Stimulated activated naive CD8-positive, alpha-beta T cell treated with anti-CD3 and anti-CD28 coated beads, Interleukin-15, Interleukin-2, amounts not matched to agents 100 ng/mL and 50 ng/mL, for 24 hours (primary cell): ENCODE results near the gene RPL21.

Experiments
- H3K27ac Mint-ChIP-seq: one replicate; pipeline ENCODE4 v1.8.0; 2021; ENCODE audit warnings: mild to moderate bottlenecking, mixed read lengths
- H3K27me3 Mint-ChIP-seq: one replicate; pipeline ENCODE4 v1.8.0; 2021; ENCODE audit warnings: mixed read lengths
- H3K36me3 Mint-ChIP-seq: one replicate; pipeline ENCODE4 v1.8.0; 2021; ENCODE audit warnings: low read depth, mixed read lengths
- H3K4me1 Mint-ChIP-seq: one replicate; pipeline ENCODE4 v1.8.0; 2021; ENCODE audit warnings: low read depth, mixed read lengths
- H3K4me3 Mint-ChIP-seq: one replicate; pipeline ENCODE4 v1.8.0; 2021; ENCODE audit warnings: mild to moderate bottlenecking, mixed read lengths
- H3K9me3 Mint-ChIP-seq: one replicate; pipeline ENCODE4 v1.8.0; 2021; ENCODE audit warnings: mixed read lengths

RPL21 gene

GRCh38 chr13:27236478-27236877 lies 14.9 kb upstream of the RPL21 start:
- Mint-ChIP-seq H3K27me3 (no peaks in the 10 kb centered on the region), H3K36me3 (peaks cover 18% of the 10 kb centered on the region), H3K27ac (no peak overlapping the region), H3K9me3 (peaks cover 11% of the 10 kb centered on the region), H3K4me3 (no peak overlapping the region), H3K4me1 (no peaks in the 10 kb centered on the region)

DNA sequence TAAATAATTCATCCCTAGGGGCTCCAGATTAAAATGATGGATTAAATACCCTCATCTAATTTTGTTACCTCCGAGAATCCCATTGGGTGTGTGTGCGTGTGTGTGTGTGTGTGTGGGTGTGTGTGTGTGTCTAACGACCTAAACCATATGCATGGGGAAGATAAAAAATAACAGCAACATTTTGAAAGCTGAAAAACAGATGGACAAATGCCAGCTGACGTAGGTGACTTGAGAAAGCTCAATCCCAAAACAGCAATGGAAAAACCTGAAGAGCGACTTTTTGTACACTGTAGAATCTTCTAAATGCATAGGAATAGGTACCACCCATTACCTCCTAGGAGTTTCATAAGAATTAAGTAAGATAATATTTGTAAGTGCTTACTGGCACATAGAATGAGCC lies 8.7 kb upstream of the RPL21 start:
- H3K9me3 Mint-ChIP-seq = no peaks in the 10 kb centered on the region
- no peak overlapping the region for H3K4me3 Mint-ChIP-seq
- H3K4me1 Mint-ChIP-seq = peaks cover 1% of the 10 kb centered on the region
- peaks cover 25% of the 10 kb centered on the region for H3K36me3 Mint-ChIP-seq
- H3K27me3 Mint-ChIP-seq = no peaks in the 10 kb centered on the region
- H3K27ac Mint-ChIP-seq = no peak overlapping the region

DNA sequence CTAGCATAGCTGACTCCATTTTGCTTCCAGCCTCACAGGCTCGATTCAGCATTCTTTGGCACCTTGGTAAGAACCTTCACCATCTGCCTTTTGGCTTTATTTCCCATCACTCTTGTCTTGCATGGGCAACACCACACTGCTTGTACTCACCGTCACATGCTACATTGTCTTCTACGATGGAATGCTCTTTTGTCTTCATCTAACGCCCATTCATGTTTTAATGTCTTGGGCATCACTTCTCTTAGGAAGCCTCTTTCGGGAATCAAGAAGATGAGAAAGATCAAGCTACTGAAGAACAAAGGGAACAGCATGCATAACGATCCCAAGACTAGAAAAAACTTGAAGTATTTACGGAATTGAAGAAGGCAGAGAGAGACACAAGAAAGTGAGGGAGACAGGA lies 5.7 kb upstream of the RPL21 start:
- Mint-ChIP-seq H3K4me3 (no peak overlapping the region), H3K27me3 (no peaks in the 10 kb centered on the region), H3K9me3 (no peaks in the 10 kb centered on the region), H3K36me3 (peaks cover 29% of the 10 kb centered on the region), H3K27ac (no peak overlapping the region), H3K4me1 (peaks cover 21% of the 10 kb centered on the region)

DNA sequence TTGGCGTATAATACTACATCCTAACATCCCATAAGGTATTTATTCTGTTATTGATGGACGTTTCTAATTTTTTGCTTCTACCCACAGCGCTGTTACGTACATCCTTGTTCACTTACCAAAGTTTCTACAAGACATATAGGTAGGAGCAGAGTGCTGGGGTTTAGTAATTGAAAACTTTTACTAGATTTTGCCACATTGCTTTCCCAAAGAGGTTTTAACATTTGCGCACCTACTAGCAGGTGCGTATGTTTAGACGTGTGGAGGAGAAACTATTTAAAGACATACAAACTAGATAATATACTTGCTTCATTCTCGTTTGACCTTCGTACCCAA lies 559 bp upstream of the RPL21 start:
- Mint-ChIP-seq H3K36me3 (peaks cover 48% of the 10 kb centered on the region), H3K4me1 (peaks cover 63% of the 10 kb centered on the region), H3K27ac (peak overlapping the region; percentile 99), H3K4me3 (peak overlapping the region; percentile 98), H3K27me3 (no peaks in the 10 kb centered on the region), H3K9me3 (no peaks in the 10 kb centered on the region)

DNA sequence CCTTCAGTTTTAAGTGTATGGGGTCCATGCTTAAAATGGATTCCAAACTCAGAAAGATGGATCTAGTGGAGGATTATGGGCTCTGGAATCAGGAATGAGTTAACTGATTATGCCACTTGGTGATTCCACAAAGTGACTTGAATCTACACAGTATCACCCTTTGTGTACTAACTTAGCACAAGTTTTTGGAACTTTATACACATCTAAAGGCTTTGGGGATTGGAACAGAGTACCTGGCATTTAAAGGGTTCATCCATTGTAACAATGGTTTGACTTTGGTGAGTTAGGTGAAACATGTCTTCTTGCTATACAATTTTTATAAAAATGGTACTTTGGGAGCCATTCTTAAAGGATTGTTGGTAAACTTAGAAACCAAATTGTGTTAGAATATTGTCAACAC lies 1.1 kb downstream of the RPL21 start:
- peaks cover 64% of the 10 kb centered on the region for H3K36me3 Mint-ChIP-seq
- peak overlapping the region; percentile 98 for H3K4me3 Mint-ChIP-seq
- peak overlapping the region; percentile 99 for H3K27ac Mint-ChIP-seq
- peaks cover 79% of the 10 kb centered on the region for H3K4me1 Mint-ChIP-seq
- H3K9me3 Mint-ChIP-seq = no peaks in the 10 kb centered on the region
- no peaks in the 10 kb centered on the region for H3K27me3 Mint-ChIP-seq

- H3K9me3 Mint-ChIP-seq = no peaks in the 10 kb centered on the region
- H3K27ac Mint-ChIP-seq = peak overlapping the region; percentile 48
- H3K4me1 Mint-ChIP-seq = peaks cover 95% of the 10 kb centered on the region
- no peaks in the 10 kb centered on the region for H3K27me3 Mint-ChIP-seq
- H3K4me3 Mint-ChIP-seq = peak overlapping the region; percentile 35
- H3K36me3 Mint-ChIP-seq = peaks cover 86% of the 10 kb centered on the region
Measured at GRCh38 chr13:27257233-27257568, 5.8 kb downstream of the RPL21 start.

- peaks cover 84% of the 10 kb centered on the region for H3K36me3 Mint-ChIP-seq
- H3K4me1 Mint-ChIP-seq = peaks cover 97% of the 10 kb centered on the region
- peak overlapping the region; percentile 26 for H3K4me3 Mint-ChIP-seq
- no peaks in the 10 kb centered on the region for H3K9me3 Mint-ChIP-seq
- peak overlapping the region; percentile 53 for H3K27ac Mint-ChIP-seq
- H3K27me3 Mint-ChIP-seq = no peaks in the 10 kb centered on the region
Measured at GRCh38 chr13:27257648-27258253, 6.4 kb downstream of the RPL21 start.

- H3K36me3 Mint-ChIP-seq = peaks cover 76% of the 10 kb centered on the region
- H3K27ac Mint-ChIP-seq = peak overlapping the region; percentile 53
- H3K27me3 Mint-ChIP-seq = no peaks in the 10 kb centered on the region
- no peaks in the 10 kb centered on the region for H3K9me3 Mint-ChIP-seq
- H3K4me1 Mint-ChIP-seq = peaks cover 94% of the 10 kb centered on the region
- no peak overlapping the region for H3K4me3 Mint-ChIP-seq
Measured at GRCh38 chr13:27258637-27259386, 7.5 kb downstream of the RPL21 start.

DNA sequence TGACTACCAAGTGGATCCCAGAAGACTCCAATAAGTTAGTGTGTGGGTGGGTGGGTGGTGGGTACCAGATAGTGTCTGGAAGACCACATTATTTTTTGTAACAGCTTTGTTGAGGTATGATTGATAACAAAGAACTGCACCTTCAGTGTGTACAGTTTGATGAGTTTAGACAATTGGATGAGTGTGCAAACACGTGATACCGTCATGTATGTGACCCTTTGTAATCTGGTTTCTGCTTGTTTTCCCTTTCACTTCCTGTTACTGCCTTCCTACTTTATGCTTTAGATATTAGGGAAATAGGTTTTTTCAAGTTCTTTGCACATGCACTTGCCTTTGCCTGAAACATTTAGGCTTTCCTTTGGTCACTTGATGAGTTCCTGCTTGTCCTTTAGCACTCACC lies 8.5 kb downstream of the RPL21 start:
- peak overlapping the region; percentile 53 for H3K27ac Mint-ChIP-seq
- no peaks in the 10 kb centered on the region for H3K27me3 Mint-ChIP-seq
- H3K4me3 Mint-ChIP-seq = no peak overlapping the region
- no peaks in the 10 kb centered on the region for H3K9me3 Mint-ChIP-seq
- H3K4me1 Mint-ChIP-seq = peaks cover 91% of the 10 kb centered on the region
- peaks cover 70% of the 10 kb centered on the region for H3K36me3 Mint-ChIP-seq

DNA sequence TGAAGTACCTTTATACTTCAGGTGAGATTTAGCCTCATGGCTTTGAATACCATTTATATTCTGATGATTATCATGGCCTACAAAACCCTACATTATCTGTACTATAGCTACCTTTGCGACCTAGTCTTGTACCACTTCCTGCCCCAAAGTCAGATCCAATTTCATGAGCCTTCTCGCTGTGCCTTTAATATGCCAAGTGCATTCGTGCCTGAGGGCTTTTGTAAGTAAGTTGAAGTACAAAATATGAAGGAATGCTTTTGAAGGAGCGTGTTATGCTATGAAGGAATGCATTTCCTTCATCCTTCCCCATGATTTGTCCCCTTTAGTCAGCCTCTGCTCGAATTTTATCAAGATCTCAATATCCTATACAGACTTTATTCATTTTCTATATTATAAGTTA lies 10.0 kb downstream of the RPL21 start:
- H3K27me3 Mint-ChIP-seq = no peaks in the 10 kb centered on the region
- no peaks in the 10 kb centered on the region for H3K9me3 Mint-ChIP-seq
- H3K27ac Mint-ChIP-seq = peak overlapping the region; percentile 23
- H3K4me1 Mint-ChIP-seq = peaks cover 79% of the 10 kb centered on the region
- H3K4me3 Mint-ChIP-seq = no peak overlapping the region
- peaks cover 58% of the 10 kb centered on the region for H3K36me3 Mint-ChIP-seq

DNA sequence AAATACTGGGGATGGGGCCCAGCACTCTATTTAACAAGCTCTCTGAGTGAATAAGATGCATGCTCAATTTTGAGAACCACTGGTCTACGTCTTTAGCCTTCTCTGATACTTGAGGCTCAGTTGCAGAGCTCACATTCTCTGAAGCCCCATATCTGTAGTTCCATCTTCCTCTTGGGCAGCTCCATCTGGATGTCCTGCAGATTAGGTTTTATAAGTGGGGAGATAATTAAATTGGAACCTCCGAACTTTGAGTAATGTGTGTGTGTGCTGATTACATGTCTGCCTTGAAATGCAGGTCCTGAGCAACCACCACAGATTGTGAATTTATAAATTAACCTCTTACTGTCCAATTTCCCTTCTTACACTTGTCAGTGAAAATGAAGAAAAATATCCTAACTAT lies 12.1 kb downstream of the RPL21 start:
- peaks cover 70% of the 10 kb centered on the region for H3K4me1 Mint-ChIP-seq

GRCh38 chr13:27264181-27264580 lies 12.8 kb downstream of the RPL21 start:
- Mint-ChIP-seq H3K9me3 (no peaks in the 10 kb centered on the region), H3K27me3 (no peaks in the 10 kb centered on the region), H3K4me1 (peaks cover 62% of the 10 kb centered on the region), H3K27ac (peak overlapping the region; percentile 6), H3K36me3 (peaks cover 30% of the 10 kb centered on the region), H3K4me3 (no peak overlapping the region)

More for the DNA sequence above, 12.1 kb downstream of the RPL21 start:
- Mint-ChIP-seq H3K4me3 (no peak overlapping the region), H3K36me3 (peaks cover 37% of the 10 kb centered on the region), H3K9me3 (no peaks in the 10 kb centered on the region), H3K27ac (no peak overlapping the region), H3K27me3 (no peaks in the 10 kb centered on the region)

- H3K9me3 Mint-ChIP-seq = no peaks in the 10 kb centered on the region
- H3K4me3 Mint-ChIP-seq = no peak overlapping the region
- H3K4me1 Mint-ChIP-seq = peaks cover 57% of the 10 kb centered on the region
- H3K27ac Mint-ChIP-seq = peak overlapping the region; percentile 6
- H3K27me3 Mint-ChIP-seq = no peaks in the 10 kb centered on the region
- peaks cover 25% of the 10 kb centered on the region for H3K36me3 Mint-ChIP-seq
Measured at GRCh38 chr13:27264648-27265047, 13.3 kb downstream of the RPL21 start.

DNA sequence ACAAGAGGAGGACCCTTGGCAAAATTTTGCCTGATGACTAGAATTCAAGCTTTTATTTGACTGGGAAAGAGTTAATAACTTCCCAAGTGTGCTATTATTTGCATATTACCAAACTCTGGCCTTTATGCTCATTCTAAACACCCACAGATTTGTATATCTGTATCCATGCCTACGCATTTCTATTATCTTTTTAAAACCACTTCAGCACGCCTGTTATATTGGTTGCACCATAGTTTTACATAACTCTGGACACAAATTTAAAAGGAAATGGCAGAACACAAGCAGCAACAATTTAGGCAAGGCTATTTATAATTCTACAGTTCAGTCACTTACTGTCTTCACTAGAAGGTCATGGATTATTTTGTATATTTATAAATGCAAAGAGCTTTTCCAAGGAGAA lies 15.6 kb downstream of the RPL21 start:
- H3K4me3 Mint-ChIP-seq = no peak overlapping the region

DNA sequence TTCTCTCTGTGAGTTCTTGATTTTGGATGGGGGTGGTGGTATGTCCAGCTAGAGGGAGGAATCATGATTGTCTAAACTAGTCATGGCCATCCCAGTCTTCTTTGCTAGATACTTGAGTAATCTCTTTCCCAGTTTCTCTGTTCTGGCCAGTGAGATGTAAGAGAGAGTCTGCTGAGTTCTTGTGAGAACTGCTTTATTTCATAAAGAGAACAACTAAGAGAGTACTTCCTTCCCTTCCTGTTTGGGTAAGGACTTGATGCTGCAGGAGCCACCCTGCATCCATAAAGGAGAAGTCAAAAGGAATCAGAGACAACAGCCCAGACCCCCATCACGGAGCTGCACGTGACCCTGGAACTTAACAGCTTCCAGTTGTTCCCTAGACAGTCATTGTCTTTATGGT lies 16.2 kb downstream of the RPL21 start:
- Mint-ChIP-seq H3K36me3 (peaks cover 8% of the 10 kb centered on the region), H3K4me3 (no peak overlapping the region), H3K27ac (no peak overlapping the region), H3K9me3 (no peaks in the 10 kb centered on the region), H3K27me3 (peaks cover 6% of the 10 kb centered on the region), H3K4me1 (peaks cover 41% of the 10 kb centered on the region)

More for the DNA sequence above, 15.6 kb downstream of the RPL21 start:
- peaks cover 3% of the 10 kb centered on the region for H3K27me3 Mint-ChIP-seq
- no peaks in the 10 kb centered on the region for H3K9me3 Mint-ChIP-seq
- H3K36me3 Mint-ChIP-seq = peaks cover 10% of the 10 kb centered on the region
- no peak overlapping the region for H3K27ac Mint-ChIP-seq
- H3K4me1 Mint-ChIP-seq = peaks cover 48% of the 10 kb centered on the region
